ENCODE data around the gene FKBP5. TPM values are rescaled to one million over a fixed set of nuclear protein-coding genes. Genes with fewer than 3 reads are reported as not detected.
A peak's percentile ranks its signal among the peaks of the same experiment; 100 is the strongest.

FKBP5 gene
- total RNA-seq, 1 donor from 2014 or later, result 29.5 TPM

GRCh38 chr6:35550437-35550836, 138.3 kb downstream of the FKBP5 start:
- no peak for FAIRE-seq
- no peaks in the 10 kb centered on the region for H3K27me3 ChIP-seq (ENCODE audit: control insufficient read depth, insufficient read depth, low read length)

GRCh38 chr6:35547676-35548075, 141.0 kb downstream of the FKBP5 start:
- DNase-seq (ENCODE audit: low read depth), result no peak
- Histone ChIP-seq H3K27me3 (ENCODE audit: control insufficient read depth, insufficient read depth, low read length) (no peaks in the 10 kb centered on the region), H3K4me3 (ENCODE audit: low read depth, low read length) (no peak overlapping the region), H3K36me3 (ENCODE audit: control insufficient read depth, insufficient read depth, low read length) (no peaks in the 10 kb centered on the region)
- no peak for FAIRE-seq
- TF ChIP-seq, protein P1, sequence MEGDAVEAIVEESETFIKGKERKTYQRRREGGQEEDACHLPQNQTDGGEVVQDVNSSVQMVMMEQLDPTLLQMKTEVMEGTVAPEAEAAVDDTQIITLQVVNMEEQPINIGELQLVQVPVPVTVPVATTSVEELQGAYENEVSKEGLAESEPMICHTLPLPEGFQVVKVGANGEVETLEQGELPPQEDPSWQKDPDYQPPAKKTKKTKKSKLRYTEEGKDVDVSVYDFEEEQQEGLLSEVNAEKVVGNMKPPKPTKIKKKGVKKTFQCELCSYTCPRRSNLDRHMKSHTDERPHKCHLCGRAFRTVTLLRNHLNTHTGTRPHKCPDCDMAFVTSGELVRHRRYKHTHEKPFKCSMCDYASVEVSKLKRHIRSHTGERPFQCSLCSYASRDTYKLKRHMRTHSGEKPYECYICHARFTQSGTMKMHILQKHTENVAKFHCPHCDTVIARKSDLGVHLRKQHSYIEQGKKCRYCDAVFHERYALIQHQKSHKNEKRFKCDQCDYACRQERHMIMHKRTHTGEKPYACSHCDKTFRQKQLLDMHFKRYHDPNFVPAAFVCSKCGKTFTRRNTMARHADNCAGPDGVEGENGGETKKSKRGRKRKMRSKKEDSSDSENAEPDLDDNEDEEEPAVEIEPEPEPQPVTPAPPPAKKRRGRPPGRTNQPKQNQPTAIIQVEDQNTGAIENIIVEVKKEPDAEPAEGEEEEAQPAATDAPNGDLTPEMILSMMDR (IDR thresholded peaks at IDR 0.05; ENCODE audit: insufficient read depth, low read length, severe bottlenecking), result no peak

More at GRCh38 chr6:35550437-35550836, 138.3 kb downstream of the FKBP5 start:
- no peaks in the 10 kb centered on the region for H3K36me3 ChIP-seq (ENCODE audit: control insufficient read depth, insufficient read depth, low read length)
- no peak for DNase-seq (ENCODE audit: low read depth)
- TF ChIP-seq, protein P1 (IDR thresholded peaks at IDR 0.05; ENCODE audit: insufficient read depth, low read length, severe bottlenecking), result no peak
- no peak overlapping the region for H3K4me3 ChIP-seq (ENCODE audit: low read depth, low read length)

GRCh38 chr6:35544769-35545361, 143.8 kb downstream of the FKBP5 start:
- Histone ChIP-seq H3K36me3 (ENCODE audit: control insufficient read depth, insufficient read depth, low read length) (no peaks in the 10 kb centered on the region), H3K27me3 (ENCODE audit: control insufficient read depth, insufficient read depth, low read length) (no peaks in the 10 kb centered on the region), H3K4me3 (ENCODE audit: low read depth, low read length) (no peak overlapping the region)
- DNase-seq (ENCODE audit: low read depth) (peak; percentile 43), FAIRE-seq (no peak)
- TF ChIP-seq, protein P1 (IDR thresholded peaks at IDR 0.05; ENCODE audit: insufficient read depth, low read length, severe bottlenecking), result no peak

GRCh38 chr6:35543459-35544193, 145.1 kb downstream of the FKBP5 start:
- Histone ChIP-seq H3K36me3 (ENCODE audit: control insufficient read depth, insufficient read depth, low read length) (no peaks in the 10 kb centered on the region), H3K4me3 (ENCODE audit: low read depth, low read length) (no peak overlapping the region), H3K27me3 (ENCODE audit: control insufficient read depth, insufficient read depth, low read length) (no peaks in the 10 kb centered on the region)
- TF ChIP-seq, protein P1 (IDR thresholded peaks at IDR 0.05; ENCODE audit: insufficient read depth, low read length, severe bottlenecking), result no peak
- no peak for FAIRE-seq
- DNase-seq (ENCODE audit: low read depth), result peak; percentile 28

DNA sequence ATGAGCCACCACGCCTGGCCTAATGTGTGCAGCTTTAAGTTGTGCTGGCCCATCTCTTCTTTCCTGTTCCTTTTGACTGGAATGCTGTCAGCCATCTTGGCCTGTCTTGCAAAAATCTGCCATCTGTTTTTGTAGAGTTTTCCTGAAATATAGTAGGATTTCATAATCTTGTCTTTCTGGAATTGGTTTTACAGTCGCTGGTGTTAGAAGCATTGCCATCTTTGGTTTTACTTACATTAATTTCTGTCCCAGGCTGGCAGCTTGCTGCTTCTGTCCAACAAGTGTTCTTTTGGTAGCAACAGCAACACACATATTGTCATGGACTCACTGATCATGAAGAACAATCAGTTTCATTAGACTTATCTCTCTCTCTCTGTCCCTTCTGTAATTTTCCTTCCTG, 146.9 kb downstream of the FKBP5 start:
- FAIRE-seq (no peak), DNase-seq (ENCODE audit: low read depth) (no peak)
- H3K27me3 ChIP-seq (ENCODE audit: control insufficient read depth, insufficient read depth, low read length), result no peaks in the 10 kb centered on the region
- H3K36me3 ChIP-seq (ENCODE audit: control insufficient read depth, insufficient read depth, low read length), result no peaks in the 10 kb centered on the region
- TF ChIP-seq, protein P1 (IDR thresholded peaks at IDR 0.05; ENCODE audit: insufficient read depth, low read length, severe bottlenecking), result no peak
- H3K4me3 ChIP-seq (ENCODE audit: low read depth, low read length), result no peak overlapping the region
